IPS-NIHi7 (cell line): ENCODE results near the gene C16orf74.

ENCODE experiments used
- DNase-seq: peaks from one replicate; pipeline ENCODE4 v3.0.0; 2012; ENCODE audit warnings: mixed read lengths; ENCODE audit errors: extremely low spot score

Gene C16orf74

GRCh38 chr16:85774811-85775210 is 23.9 kb upstream of the C16orf74 start:
- DNase-seq = no peak

DNA sequence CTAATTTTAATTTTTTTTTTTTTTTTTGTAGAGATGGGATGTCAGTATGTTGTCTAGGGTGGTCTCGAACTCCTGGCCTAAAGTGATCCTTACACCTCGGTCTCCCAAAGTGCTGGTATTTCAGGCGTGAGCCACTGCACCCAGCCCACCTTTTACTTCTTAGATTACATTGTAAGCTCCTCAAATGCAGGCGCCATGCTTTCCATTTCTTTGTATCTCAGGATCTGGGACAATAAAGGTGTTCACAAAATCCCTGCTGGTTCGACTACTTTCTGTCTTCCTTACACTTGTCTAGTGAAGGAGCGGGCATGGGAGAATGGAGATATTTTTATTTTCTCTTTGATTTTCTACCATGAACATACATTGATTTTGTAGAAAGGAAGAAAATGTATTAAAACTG is 23.2 kb upstream of the C16orf74 start:
- no peak for DNase-seq

DNA sequence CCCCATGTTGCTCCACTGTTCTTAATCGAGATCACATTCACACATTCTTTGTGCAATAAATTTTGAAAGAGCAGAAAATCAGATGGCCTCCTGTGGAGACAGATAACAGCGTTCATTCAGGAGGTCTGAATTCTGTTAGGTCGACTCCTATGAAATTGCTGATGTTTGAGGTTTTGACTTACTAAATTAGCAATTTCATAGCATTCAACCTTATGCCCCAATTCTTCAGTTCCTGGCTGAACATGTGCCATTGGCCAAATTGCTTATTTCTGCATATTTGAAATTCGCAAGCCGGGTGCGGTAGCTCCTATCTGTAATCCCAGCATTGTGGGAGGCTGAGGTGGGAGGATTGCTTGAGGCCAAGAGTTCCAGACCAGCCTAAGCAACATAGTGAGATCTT is 22.1 kb upstream of the C16orf74 start:
- no peak for DNase-seq

DNA sequence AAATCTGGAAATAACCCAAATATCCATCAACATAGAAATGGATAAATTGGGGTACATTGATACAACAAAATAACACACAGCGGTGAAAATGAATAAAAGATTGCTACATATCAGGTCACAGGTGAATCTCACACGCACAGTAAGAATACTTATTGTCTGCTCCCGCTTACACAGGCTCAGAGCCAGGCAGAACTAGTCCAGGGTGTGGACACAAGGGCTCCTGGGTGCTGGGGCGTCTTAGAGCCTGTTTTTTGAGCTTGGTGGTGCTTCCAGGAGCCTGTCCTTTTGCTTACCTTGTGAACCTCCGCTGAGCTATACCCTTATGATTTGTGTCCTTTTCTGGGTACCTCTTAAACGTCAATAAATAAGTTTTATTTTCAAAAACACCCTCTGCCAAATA is 19.8 kb upstream of the C16orf74 start:
- DNase-seq = no peak

GRCh38 chr16:85768199-85768598 is 17.3 kb upstream of the C16orf74 start:
- peak; percentile 37 for DNase-seq

DNA sequence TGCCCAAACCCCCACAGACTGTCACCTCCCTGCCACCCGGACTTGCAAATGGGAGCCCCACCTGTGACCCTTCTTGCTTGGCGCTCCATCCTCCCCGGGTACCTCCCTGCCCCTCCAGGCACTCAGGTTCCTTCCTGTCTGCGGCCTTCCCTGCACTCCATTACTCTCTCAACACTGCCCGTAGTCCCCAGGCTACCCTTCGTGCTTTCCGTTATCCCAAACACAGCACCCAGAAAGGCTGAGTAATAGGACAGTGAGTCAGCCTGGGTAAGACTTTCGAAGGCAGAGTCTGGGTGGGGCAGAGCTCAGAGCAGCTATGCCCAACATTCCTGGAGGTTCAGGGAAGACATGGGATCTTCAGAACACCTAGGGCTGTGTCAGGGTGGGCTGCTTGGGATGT is 16.6 kb upstream of the C16orf74 start:
- DNase-seq = peak; percentile 44

GRCh38 chr16:85765767-85766166 is 14.9 kb upstream of the C16orf74 start:
- no peak for DNase-seq

- DNase-seq = no peak
Measured at GRCh38 chr16:85765211-85765610, 14.3 kb upstream of the C16orf74 start.

- DNase-seq = no peak
Measured at GRCh38 chr16:85763616-85764015, 12.7 kb upstream of the C16orf74 start.

GRCh38 chr16:85762970-85763369 is 12.1 kb upstream of the C16orf74 start:
- DNase-seq = no peak

GRCh38 chr16:85761861-85762260 is 11.0 kb upstream of the C16orf74 start:
- no peak for DNase-seq

- DNase-seq = peak; percentile 67
Measured at GRCh38 chr16:85759631-85760419, 8.9 kb upstream of the C16orf74 start.

DNA sequence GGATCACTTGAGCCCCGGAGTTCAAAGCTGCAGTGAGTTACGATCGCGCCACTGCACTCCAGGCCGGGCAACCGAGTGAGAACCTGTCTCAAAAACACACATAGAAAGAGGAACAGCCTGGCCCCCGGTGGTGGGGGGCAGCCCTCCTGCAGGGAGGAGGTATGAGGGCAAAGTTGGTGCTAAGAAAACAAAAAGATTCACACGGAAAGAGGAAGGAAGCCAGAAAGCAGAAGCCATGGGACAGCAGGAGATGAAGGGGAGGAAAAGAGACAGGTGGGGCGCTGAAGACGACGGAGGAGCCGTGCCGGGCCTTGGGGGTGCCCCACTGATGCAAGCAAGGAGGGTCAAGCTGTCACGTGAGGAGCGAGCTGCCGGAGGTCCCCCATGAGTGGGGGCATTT is 8.2 kb upstream of the C16orf74 start:
- DNase-seq = no peak

- DNase-seq = no peak
Measured at GRCh38 chr16:85757341-85757822, 6.5 kb upstream of the C16orf74 start.

- no peak for DNase-seq
Measured at GRCh38 chr16:85755929-85756768, 5.3 kb upstream of the C16orf74 start.

GRCh38 chr16:85754413-85754812 is 3.5 kb upstream of the C16orf74 start:
- DNase-seq = no peak

GRCh38 chr16:85753976-85754375 is 3.1 kb upstream of the C16orf74 start:
- no peak for DNase-seq

- no peak for DNase-seq
Measured at GRCh38 chr16:85753559-85753958, 2.7 kb upstream of the C16orf74 start.

DNA sequence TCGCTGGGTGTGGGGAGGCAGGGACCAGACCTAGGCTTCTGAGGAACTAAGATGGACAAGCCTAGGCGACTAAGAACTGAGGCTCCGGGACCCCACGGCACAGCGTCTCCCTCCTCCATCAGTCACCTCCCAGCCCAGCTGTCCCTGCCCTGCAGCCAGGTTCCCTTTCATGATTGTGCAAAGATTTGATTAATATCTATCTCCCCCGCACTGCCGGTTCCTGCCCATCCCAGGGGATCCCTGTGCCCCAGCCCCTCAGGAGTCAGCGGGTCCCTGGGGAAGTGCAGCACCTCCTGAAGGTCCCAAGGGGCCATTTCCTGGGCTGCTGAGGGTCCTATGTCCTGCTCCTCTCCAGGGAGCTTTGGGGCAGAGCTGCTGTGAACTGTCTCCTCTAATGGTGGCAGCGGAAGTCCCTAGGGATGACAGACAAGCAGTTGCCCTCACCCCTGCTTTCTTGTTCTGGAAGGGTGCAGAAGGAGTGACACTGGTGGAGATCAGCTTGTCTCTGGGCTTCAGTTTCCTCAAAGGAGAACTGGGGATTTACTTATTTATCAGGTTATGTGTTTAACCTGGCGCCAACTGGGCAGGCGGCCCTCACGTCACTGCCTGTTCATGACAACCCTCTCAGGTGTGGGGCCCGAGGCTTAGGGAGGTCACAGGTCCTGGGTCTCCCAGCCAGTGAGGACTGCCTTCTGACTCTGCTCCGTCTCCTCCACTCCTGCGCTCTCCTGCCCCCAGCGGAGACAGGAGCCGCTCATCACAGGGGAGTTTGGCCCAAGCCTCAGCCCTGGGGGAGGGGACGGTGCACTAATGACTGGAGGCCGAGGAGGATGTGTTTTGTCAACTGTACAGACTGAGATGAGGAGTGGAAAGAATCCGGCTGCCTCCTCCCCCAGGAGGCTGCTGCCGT is 1.9 kb upstream of the C16orf74 start:
- DNase-seq = peak; percentile 67

DNA sequence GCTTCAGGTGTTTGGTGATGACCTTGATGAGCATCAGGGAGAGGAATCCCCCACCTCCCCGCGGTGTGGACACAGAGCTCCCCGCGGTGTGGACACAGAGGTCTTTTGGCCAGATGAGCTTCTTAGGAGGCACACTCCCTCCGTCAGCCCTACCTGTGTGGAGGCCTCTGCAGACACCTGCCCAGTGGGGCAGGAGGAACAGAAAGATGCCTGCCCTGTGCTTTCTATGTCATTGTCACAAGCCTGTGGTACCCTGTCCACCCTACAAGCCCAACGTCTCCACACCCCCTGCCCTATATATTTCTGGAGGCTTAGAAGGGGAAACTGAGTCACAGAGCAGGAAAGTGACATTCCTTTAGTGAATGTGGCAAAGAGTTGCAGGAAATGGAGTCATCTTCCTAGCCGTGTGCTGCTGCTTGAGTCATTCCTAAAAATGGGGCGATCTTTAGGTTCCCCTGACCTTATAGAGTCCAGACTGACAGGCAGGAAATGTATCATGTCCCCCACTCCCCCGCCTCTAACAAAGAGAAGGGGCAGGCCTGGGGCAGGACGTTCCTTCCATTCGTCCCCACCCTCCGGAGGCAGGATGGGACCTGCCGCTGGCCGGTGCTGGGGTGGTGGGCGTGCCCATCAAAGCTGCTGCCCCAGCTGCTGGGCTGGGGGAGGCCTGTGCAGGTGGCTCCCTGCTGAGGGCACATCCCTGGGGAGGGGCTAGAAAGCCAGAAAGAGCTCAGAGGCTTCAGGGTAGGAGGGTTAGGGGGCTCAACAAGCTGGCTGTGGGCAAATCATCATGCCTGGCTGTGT is 1.0 kb upstream of the C16orf74 start:
- DNase-seq = no peak
